Endodermal cell (in vitro differentiated cells): ENCODE data around the gene IGF2R. TPM values are rescaled to one million over a fixed set of nuclear protein-coding genes. Genes with fewer than 3 reads are reported as not detected.

Source experiments
- DNase-seq: peaks from one replicate; pipeline ENCODE4 v3.0.0-alpha.2; 2017
- H3K27ac ChIP-seq: 2 replicates; pipeline ENCODE4 v1.5.1; 2013; ENCODE audit warnings: mild to moderate bottlenecking, low read depth, low read length, moderate library complexity
- H3K27me3 ChIP-seq: 2 replicates; pipeline ENCODE4 v1.6.1; 2013; ENCODE audit warnings: mild to moderate bottlenecking, low read length, moderate library complexity; ENCODE audit not compliant: insufficient read depth, control insufficient read depth, poor library complexity, severe bottlenecking
- H3K36me3 ChIP-seq: 2 replicates; pipeline ENCODE4 v1.7.0; 2013; ENCODE audit warnings: mild to moderate bottlenecking, low read length, moderate library complexity; ENCODE audit not compliant: control insufficient read depth, insufficient read depth
- H3K4me1 ChIP-seq: one replicate; pipeline ENCODE4 v1.7.0; 2013; ENCODE audit warnings: low read length; ENCODE audit not compliant: control insufficient read depth, insufficient read depth
- H3K4me3 ChIP-seq: 2 replicates; pipeline ENCODE4 v1.5.1; 2013; ENCODE audit warnings: mild to moderate bottlenecking, low read length, moderate library complexity
- H3K9ac ChIP-seq: 2 replicates; pipeline ENCODE4 v1.6.1; 2013; ENCODE audit warnings: mild to moderate bottlenecking, low read length, moderate library complexity; ENCODE audit not compliant: poor library complexity, severe bottlenecking; ENCODE audit errors: extremely low read depth
- H3K9me3 ChIP-seq: 2 replicates; pipeline ENCODE4 v1.6.1; 2013; ENCODE audit warnings: mild to moderate bottlenecking, low read length, moderate library complexity; ENCODE audit not compliant: control insufficient read depth
- H3K27ac Mint-ChIP-seq: 2 replicates; pipeline ENCODE4 v1.8.0; 2020; ENCODE audit warnings: mixed read lengths
- H3K27me3 Mint-ChIP-seq: 2 replicates; pipeline ENCODE4 v1.8.0; 2021; ENCODE audit warnings: mild to moderate bottlenecking, mixed read lengths; ENCODE audit not compliant: insufficient read depth
- H3K36me3 Mint-ChIP-seq: 2 replicates; pipeline ENCODE4 v1.8.0; 2020; ENCODE audit warnings: low read depth, mixed read lengths
- H3K4me1 Mint-ChIP-seq: 2 replicates; pipeline ENCODE4 v1.8.0; 2020; ENCODE audit warnings: mixed read lengths
- H3K4me3 Mint-ChIP-seq: 2 replicates; pipeline ENCODE4 v1.8.0; 2020; ENCODE audit warnings: mild to moderate bottlenecking, moderate library complexity, mixed read lengths
- H3K9me3 Mint-ChIP-seq: 2 replicates; pipeline ENCODE4 v1.8.0; 2020; ENCODE audit warnings: mild to moderate bottlenecking, mixed read lengths
- WGBS, 2 experiments: methylation state at CpG; one replicate each; pipeline versions ENCODE4 v1.1.5 to v1.1.7; 2013; ENCODE audit warnings: missing lambda C conversion rate in 2 of 2, mixed read lengths in 1 of 2; ENCODE audit not compliant: insufficient coverage in 1 of 2, insufficient read length in 1 of 2; 5-methylcytosine and 5-hydroxymethylcytosine counted together
- total RNA-seq, 2 donors: library from RNA; stranded (reverse); fragmentation: NEBNext Ultra II Directional in 1 of 2; extraction: Animal tissue kit (Norgen Biotek cat#: 25700) in 1 of 2; gene quantifications; 2 replicates in 1 of 2; 3 replicates in 1 of 2; pipeline ENCODE4 v1.2.1, GENCODE V29; 2021
- TF ChIP-seq, protein P1 (sequence below): fragments of 200-600 bp; sonication (generic); conservative IDR thresholded peaks from 2 replicates; pipeline ENCODE4 v1.5.0; 2021; ENCODE audit warnings: antibody characterized with exemption, mild to moderate bottlenecking

Gene IGF2R
- total RNA-seq, 2 donors from 2014 or later, result 103 to 130 TPM

DNA sequence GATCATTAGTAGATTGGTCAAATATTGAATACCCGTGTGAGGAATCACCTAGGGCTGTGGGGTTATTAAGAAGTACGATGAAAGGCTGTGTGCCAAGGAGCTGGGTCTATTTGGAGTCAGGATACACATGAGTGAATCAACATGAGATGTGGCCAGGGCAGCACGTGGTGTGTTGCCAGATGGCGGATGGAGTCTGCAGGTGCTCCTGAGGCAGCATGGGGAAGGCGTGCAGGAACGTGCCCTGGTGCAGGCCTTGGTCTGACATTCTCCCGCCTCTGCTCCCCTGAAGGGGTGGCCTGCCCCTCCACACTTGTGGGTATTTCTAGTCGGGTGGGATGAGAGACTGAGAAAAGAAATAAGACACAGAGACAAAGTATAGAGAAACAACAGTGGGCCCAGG lies 113.7 kb downstream of the IGF2R start:
- Mint-ChIP-seq H3K27me3 (no peaks in the 10 kb centered on the region), H3K36me3 (peaks cover 88% of the 10 kb centered on the region), H3K4me3 (no peak overlapping the region), H3K27ac (no peak overlapping the region), H3K4me1 (no peaks in the 10 kb centered on the region), H3K9me3 (peaks cover 15% of the 10 kb centered on the region)
- TF ChIP-seq, protein P1, sequence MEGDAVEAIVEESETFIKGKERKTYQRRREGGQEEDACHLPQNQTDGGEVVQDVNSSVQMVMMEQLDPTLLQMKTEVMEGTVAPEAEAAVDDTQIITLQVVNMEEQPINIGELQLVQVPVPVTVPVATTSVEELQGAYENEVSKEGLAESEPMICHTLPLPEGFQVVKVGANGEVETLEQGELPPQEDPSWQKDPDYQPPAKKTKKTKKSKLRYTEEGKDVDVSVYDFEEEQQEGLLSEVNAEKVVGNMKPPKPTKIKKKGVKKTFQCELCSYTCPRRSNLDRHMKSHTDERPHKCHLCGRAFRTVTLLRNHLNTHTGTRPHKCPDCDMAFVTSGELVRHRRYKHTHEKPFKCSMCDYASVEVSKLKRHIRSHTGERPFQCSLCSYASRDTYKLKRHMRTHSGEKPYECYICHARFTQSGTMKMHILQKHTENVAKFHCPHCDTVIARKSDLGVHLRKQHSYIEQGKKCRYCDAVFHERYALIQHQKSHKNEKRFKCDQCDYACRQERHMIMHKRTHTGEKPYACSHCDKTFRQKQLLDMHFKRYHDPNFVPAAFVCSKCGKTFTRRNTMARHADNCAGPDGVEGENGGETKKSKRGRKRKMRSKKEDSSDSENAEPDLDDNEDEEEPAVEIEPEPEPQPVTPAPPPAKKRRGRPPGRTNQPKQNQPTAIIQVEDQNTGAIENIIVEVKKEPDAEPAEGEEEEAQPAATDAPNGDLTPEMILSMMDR, result no peak
- peaks cover 82% of the 10 kb centered on the region for H3K36me3 ChIP-seq
- H3K27me3 ChIP-seq, result no peaks in the 10 kb centered on the region
- peaks cover 9% of the 10 kb centered on the region for H3K9me3 ChIP-seq
- H3K9ac ChIP-seq, result no peak overlapping the region
- H3K27ac ChIP-seq, result no peak overlapping the region
- DNase-seq, result no peak
- no peaks in the 10 kb centered on the region for H3K4me1 ChIP-seq
- no peak overlapping the region for H3K4me3 ChIP-seq
- 92% methylated on average over 5 to 7 of the region's 8 CpGs for WGBS, 2 experiments

DNA sequence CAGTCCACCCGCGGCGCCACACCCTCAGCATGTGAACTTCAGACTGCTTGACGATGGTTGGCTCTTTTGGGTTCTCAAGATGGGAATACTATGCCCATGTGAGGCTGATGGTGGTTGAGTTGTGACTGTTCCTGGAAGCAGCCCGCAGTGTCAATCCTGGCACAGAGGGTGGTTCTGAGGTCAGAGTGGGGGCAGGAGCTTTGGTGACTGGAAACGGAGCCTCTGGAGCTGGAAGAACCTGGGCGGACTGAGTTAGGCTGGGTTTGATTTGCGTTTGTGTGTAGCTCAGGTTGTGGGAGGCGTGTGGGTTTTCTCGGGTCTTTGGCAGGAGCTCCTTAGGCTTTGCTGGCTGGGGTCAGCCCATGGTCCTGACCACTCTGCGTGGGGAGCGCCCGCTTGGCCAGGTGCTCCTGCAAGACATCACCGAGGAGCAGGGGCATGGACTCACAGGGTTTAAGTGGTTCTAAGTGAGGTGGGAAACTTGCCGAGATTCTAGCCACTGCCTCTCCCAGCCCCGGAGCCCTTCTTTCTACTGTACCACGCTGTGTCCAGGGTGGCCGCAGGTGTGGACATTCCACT lies 115.4 kb downstream of the IGF2R start:
- TF ChIP-seq, protein P1, result no peak
- DNase-seq, result no peak
- no peaks in the 10 kb centered on the region for H3K27me3 ChIP-seq
- Mint-ChIP-seq H3K27ac (no peak overlapping the region), H3K9me3 (peaks cover 15% of the 10 kb centered on the region), H3K4me3 (no peak overlapping the region), H3K36me3 (peaks cover 86% of the 10 kb centered on the region), H3K4me1 (no peaks in the 10 kb centered on the region), H3K27me3 (no peaks in the 10 kb centered on the region)
- H3K4me3 ChIP-seq, result no peak overlapping the region
- no peak overlapping the region for H3K27ac ChIP-seq
- H3K4me1 ChIP-seq, result no peaks in the 10 kb centered on the region
- 96 to 97% methylated on average over 10 to 18 of the region's 18 CpGs for WGBS, 2 experiments
- no peak overlapping the region for H3K9ac ChIP-seq
- H3K36me3 ChIP-seq, result peaks cover 73% of the 10 kb centered on the region
- peaks cover 9% of the 10 kb centered on the region for H3K9me3 ChIP-seq

DNA sequence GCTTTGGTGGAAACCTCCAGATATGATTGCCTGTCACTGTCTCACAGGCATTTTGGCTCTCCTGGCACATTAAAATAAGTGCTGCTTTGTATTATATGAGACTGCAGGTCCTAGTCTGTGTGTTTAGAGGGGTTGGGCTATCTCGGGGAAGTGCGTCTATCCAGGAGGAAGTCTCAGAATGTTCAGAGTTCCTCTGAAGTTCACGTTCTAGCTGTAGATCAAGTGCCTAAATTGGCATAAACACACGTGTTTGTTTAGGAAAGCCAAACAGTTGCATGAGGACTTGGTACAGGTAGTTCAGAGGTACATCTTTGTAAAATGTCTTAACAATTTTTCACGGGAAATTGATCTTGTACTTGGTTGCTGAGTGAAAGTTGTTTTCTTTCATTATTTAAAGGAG lies 116.3 kb downstream of the IGF2R start:
- Mint-ChIP-seq H3K36me3 (peaks cover 86% of the 10 kb centered on the region), H3K4me1 (no peaks in the 10 kb centered on the region), H3K9me3 (peaks cover 8% of the 10 kb centered on the region), H3K27ac (no peak overlapping the region), H3K27me3 (no peaks in the 10 kb centered on the region), H3K4me3 (no peak overlapping the region)
- DNase-seq, result no peak
- no peak overlapping the region for H3K9ac ChIP-seq
- peaks cover 5% of the 10 kb centered on the region for H3K9me3 ChIP-seq
- TF ChIP-seq, protein P1, result no peak
- no peak overlapping the region for H3K4me3 ChIP-seq
- H3K27ac ChIP-seq, result no peak overlapping the region
- peaks cover 73% of the 10 kb centered on the region for H3K36me3 ChIP-seq
- 94 to 96% methylated on average over 5 of the region's 5 CpGs for whole genome bisulfite sequencing, 2 experiments
- no peaks in the 10 kb centered on the region for H3K4me1 ChIP-seq
- no peaks in the 10 kb centered on the region for H3K27me3 ChIP-seq
